ENCODE measurements around the gene NXNL1.
"Not testable (repeated sequence)": the region's sequence is repeated elsewhere in the genome, so short reads cannot be mapped to it uniquely, and the experiment has no call there.

Gene NXNL1

GRCh38 chr19:17460372-17461230 lies at the start of gene NXNL1:
NXNL1 (minus strand) TSS chr19:17460926; CDS start chr19:17460869, 57 bp downstream.
- Mint-ChIP-seq H3K9me3 (no peaks in the 10 kb centered on the region), H3K27me3 (peaks cover 19% of the 10 kb centered on the region), H3K36me3 (ENCODE audit: low read depth) (no peaks in the 10 kb centered on the region), H3K4me3 (no peak within 1 kb of the TSS), H3K4me1 (ENCODE audit: low read depth) (no peaks in the 10 kb centered on the region), H3K27ac (no peak within 1 kb of the TSS)

GRCh38 chr19:17508558-17508933 lies 47.8 kb upstream of the NXNL1 start:
- H3K27ac Mint-ChIP-seq = peak overlapping the region; percentile 21
- not testable (repeated sequence) for H3K27me3 Mint-ChIP-seq, H3K9me3 Mint-ChIP-seq
- H3K4me3 Mint-ChIP-seq = peak overlapping the region; percentile 23
- peaks cover 44% of the 10 kb centered on the region for H3K4me1 Mint-ChIP-seq (ENCODE audit: low read depth)
- H3K36me3 Mint-ChIP-seq (ENCODE audit: low read depth) = peaks cover 24% of the 10 kb centered on the region

GRCh38 chr19:17506745-17507144 lies 46.0 kb upstream of the NXNL1 start:
- peaks cover 24% of the 10 kb centered on the region for H3K36me3 Mint-ChIP-seq (ENCODE audit: low read depth)
- H3K4me3 Mint-ChIP-seq = no peak overlapping the region
- no peaks in the 10 kb centered on the region for H3K9me3 Mint-ChIP-seq
- H3K4me1 Mint-ChIP-seq (ENCODE audit: low read depth) = peaks cover 34% of the 10 kb centered on the region
- H3K27ac Mint-ChIP-seq = no peak overlapping the region
- H3K27me3 Mint-ChIP-seq = no peaks in the 10 kb centered on the region

- Mint-ChIP-seq H3K4me1 (ENCODE audit: low read depth) (peaks cover 25% of the 10 kb centered on the region), H3K9me3 (no peaks in the 10 kb centered on the region)
These were observed 44.5 kb upstream of the NXNL1 start for GRCh38 chr19:17505223-17505622.

GRCh38 chr19:17504456-17504855 lies 43.7 kb upstream of the NXNL1 start:
- Mint-ChIP-seq H3K36me3 (ENCODE audit: low read depth) (peaks cover 9% of the 10 kb centered on the region), H3K27ac (no peak overlapping the region), H3K9me3 (no peaks in the 10 kb centered on the region), H3K4me1 (ENCODE audit: low read depth) (peaks cover 24% of the 10 kb centered on the region), H3K27me3 (no peaks in the 10 kb centered on the region), H3K4me3 (no peak overlapping the region)

More at GRCh38 chr19:17505223-17505622, 44.5 kb upstream of the NXNL1 start:
- peaks cover 16% of the 10 kb centered on the region for H3K36me3 Mint-ChIP-seq (ENCODE audit: low read depth)
- H3K27me3 Mint-ChIP-seq = no peaks in the 10 kb centered on the region
- no peak overlapping the region for H3K27ac Mint-ChIP-seq
- H3K4me3 Mint-ChIP-seq = no peak overlapping the region

GRCh38 chr19:17504030-17504429 lies 43.3 kb upstream of the NXNL1 start:
- Mint-ChIP-seq H3K36me3 (ENCODE audit: low read depth) (peaks cover 9% of the 10 kb centered on the region), H3K27me3 (no peaks in the 10 kb centered on the region), H3K9me3 (no peaks in the 10 kb centered on the region), H3K27ac (no peak overlapping the region), H3K4me1 (ENCODE audit: low read depth) (peaks cover 20% of the 10 kb centered on the region), H3K4me3 (no peak overlapping the region)

GRCh38 chr19:17503240-17503639 lies 42.5 kb upstream of the NXNL1 start:
- H3K36me3 Mint-ChIP-seq (ENCODE audit: low read depth) = peaks cover 9% of the 10 kb centered on the region
- no peaks in the 10 kb centered on the region for H3K9me3 Mint-ChIP-seq
- peaks cover 15% of the 10 kb centered on the region for H3K4me1 Mint-ChIP-seq (ENCODE audit: low read depth)
- no peak overlapping the region for H3K4me3 Mint-ChIP-seq
- no peak overlapping the region for H3K27ac Mint-ChIP-seq
- no peaks in the 10 kb centered on the region for H3K27me3 Mint-ChIP-seq

GRCh38 chr19:17500447-17501198 lies 39.9 kb upstream of the NXNL1 start:
- H3K27me3 Mint-ChIP-seq = no peaks in the 10 kb centered on the region
- H3K9me3 Mint-ChIP-seq = no peaks in the 10 kb centered on the region
- no peaks in the 10 kb centered on the region for H3K36me3 Mint-ChIP-seq (ENCODE audit: low read depth)
- no peak overlapping the region for H3K4me3 Mint-ChIP-seq
- H3K4me1 Mint-ChIP-seq (ENCODE audit: low read depth) = peaks cover 18% of the 10 kb centered on the region
- no peak overlapping the region for H3K27ac Mint-ChIP-seq

GRCh38 chr19:17499648-17500446 lies 39.1 kb upstream of the NXNL1 start:
- H3K27me3 Mint-ChIP-seq = no peaks in the 10 kb centered on the region
- H3K4me1 Mint-ChIP-seq (ENCODE audit: low read depth) = peaks cover 19% of the 10 kb centered on the region
- no peaks in the 10 kb centered on the region for H3K36me3 Mint-ChIP-seq (ENCODE audit: low read depth)
- no peak overlapping the region for H3K4me3 Mint-ChIP-seq
- H3K9me3 Mint-ChIP-seq = no peaks in the 10 kb centered on the region
- H3K27ac Mint-ChIP-seq = peak overlapping the region; percentile 55

- peaks cover 19% of the 10 kb centered on the region for H3K4me1 Mint-ChIP-seq (ENCODE audit: low read depth)
- not testable (repeated sequence) for H3K27me3 Mint-ChIP-seq, H3K27ac Mint-ChIP-seq
These were observed 38.3 kb upstream of the NXNL1 start for GRCh38 chr19:17499025-17499424.

GRCh38 chr19:17497149-17497798 lies 36.5 kb upstream of the NXNL1 start:
- no peak overlapping the region for H3K27ac Mint-ChIP-seq
- peaks cover 19% of the 10 kb centered on the region for H3K4me1 Mint-ChIP-seq (ENCODE audit: low read depth)
- no peaks in the 10 kb centered on the region for H3K36me3 Mint-ChIP-seq (ENCODE audit: low read depth)
- H3K4me3 Mint-ChIP-seq = no peak overlapping the region
- no peaks in the 10 kb centered on the region for H3K27me3 Mint-ChIP-seq
- H3K9me3 Mint-ChIP-seq = no peaks in the 10 kb centered on the region

More at GRCh38 chr19:17499025-17499424, 38.3 kb upstream of the NXNL1 start:
- H3K36me3 Mint-ChIP-seq (ENCODE audit: low read depth); H3K9me3 Mint-ChIP-seq; H3K4me3 Mint-ChIP-seq: not testable (repeated sequence)

- Mint-ChIP-seq H3K4me3 (no peak overlapping the region), H3K4me1 (ENCODE audit: low read depth) (peaks cover 19% of the 10 kb centered on the region), H3K27ac (no peak overlapping the region), H3K36me3 (ENCODE audit: low read depth) (no peaks in the 10 kb centered on the region), H3K27me3 (no peaks in the 10 kb centered on the region), H3K9me3 (no peaks in the 10 kb centered on the region)
These were observed 35.7 kb upstream of the NXNL1 start for GRCh38 chr19:17496337-17496997.

GRCh38 chr19:17495639-17496296 lies 35.0 kb upstream of the NXNL1 start:
- Mint-ChIP-seq H3K4me1 (ENCODE audit: low read depth) (peaks cover 19% of the 10 kb centered on the region), H3K4me3 (no peak overlapping the region), H3K27me3 (no peaks in the 10 kb centered on the region), H3K9me3 (no peaks in the 10 kb centered on the region), H3K36me3 (ENCODE audit: low read depth) (no peaks in the 10 kb centered on the region), H3K27ac (no peak overlapping the region)
